Measurements from ENCODE around the gene CNOT6. TPM values are rescaled to one million over a fixed set of nuclear protein-coding genes. Genes with fewer than 3 reads are reported as not detected.
A peak's percentile ranks its signal among the peaks of the same experiment; 100 is the strongest.

CNOT6 gene
- total RNA-seq, 6 donors from 2014 or later, result 9.7 to 27.8 (median 18.2) TPM

DNA sequence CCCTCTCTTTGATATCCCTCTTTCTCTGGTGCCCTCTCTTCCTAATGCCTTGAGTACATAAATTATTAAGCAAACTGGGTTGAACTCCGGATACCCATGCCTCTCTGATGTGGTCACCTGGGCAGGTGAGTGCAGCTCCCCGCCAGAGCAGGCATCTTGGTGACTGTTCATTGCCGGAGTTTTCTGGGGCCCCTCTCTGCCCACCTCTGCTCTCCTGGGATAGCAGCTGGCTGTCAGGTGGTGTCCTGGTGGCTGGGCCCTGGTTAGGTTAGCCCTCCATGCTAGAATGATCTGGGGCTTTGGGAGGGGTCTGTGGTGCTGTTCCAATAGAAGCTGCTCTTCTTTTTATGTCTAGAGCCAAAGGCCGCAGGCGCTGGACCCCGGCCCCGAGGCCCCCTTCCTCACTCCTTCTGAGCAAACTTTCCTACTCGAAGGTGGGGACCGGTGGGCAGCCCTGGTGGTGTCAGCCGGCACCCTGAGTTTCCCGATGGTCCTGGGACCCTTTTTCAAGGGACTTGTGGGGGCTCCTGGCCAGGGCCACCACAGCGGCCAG is 102.0 kb downstream of the CNOT6 start:
- H3K27me3 ChIP-seq, result peaks cover 0 to 4% (median 3%) of the 10 kb centered on the region in 4 donors
- DNase-seq (peak in 1 of 2 donors; percentile 21), ATAC-seq (ENCODE audit: low FRiP score in 2 of 2) (no peak)
- no peaks in the 10 kb centered on the region for H3K9me3 ChIP-seq
- no peak overlapping the region for H3K4me3 ChIP-seq
- peaks cover 4 to 36% (median 22%) of the 10 kb centered on the region in 4 donors for H3K4me1 ChIP-seq
- WGBS, 2 donors, result 84 to 85% methylated on average over 8 to 12 of the region's 12 CpGs
- H3K27ac ChIP-seq, result peak overlapping the region in 2 of 4 donors; percentile 37 to 73
- no peaks in the 10 kb centered on the region for H3K36me3 ChIP-seq
- TF ChIP-seq EP300 (IDR thresholded peaks at IDR 0.05), result no peak
- TF ChIP-seq, protein P1, sequence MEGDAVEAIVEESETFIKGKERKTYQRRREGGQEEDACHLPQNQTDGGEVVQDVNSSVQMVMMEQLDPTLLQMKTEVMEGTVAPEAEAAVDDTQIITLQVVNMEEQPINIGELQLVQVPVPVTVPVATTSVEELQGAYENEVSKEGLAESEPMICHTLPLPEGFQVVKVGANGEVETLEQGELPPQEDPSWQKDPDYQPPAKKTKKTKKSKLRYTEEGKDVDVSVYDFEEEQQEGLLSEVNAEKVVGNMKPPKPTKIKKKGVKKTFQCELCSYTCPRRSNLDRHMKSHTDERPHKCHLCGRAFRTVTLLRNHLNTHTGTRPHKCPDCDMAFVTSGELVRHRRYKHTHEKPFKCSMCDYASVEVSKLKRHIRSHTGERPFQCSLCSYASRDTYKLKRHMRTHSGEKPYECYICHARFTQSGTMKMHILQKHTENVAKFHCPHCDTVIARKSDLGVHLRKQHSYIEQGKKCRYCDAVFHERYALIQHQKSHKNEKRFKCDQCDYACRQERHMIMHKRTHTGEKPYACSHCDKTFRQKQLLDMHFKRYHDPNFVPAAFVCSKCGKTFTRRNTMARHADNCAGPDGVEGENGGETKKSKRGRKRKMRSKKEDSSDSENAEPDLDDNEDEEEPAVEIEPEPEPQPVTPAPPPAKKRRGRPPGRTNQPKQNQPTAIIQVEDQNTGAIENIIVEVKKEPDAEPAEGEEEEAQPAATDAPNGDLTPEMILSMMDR (IDR thresholded peaks at IDR 0.05), result no peak
- no peak for TF ChIP-seq POLR2AphosphoS5 (IDR thresholded peaks at IDR 0.05)
- TF ChIP-seq POLR2A (IDR thresholded peaks at IDR 0.05), result no peak

DNA sequence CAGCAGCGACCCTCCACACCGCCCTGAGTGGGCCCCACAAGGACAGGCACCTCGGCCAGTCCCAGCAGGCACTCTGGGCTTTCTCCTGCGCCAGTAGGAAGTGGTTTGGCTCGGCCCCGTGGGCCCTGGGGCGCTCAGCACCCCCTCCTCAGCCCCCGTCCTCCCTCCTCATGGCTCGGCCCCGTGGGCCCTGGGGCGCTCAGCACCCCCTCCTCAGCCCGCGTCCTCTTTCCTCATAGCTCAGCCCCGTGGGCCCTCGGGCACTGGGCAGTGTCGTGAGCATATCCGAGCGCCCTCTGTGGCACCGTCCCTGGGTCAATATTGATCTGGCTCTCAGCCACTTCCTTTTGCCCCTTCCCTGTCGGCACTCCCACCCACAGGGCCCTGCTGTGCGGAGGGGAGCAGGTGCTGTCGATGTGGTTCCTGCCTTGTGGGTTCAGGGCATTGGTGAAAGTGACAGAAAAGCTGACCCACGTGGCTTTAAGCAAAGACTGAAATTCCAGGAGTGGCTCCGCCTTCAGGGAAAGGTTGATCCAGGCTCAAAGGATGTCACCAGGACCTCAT is 102.6 kb downstream of the CNOT6 start:
- peak overlapping the region in 2 of 4 donors; percentile 37 to 73 for H3K27ac ChIP-seq
- WGBS, 2 donors, result 49 to 74% methylated on average over 21 to 24 of the region's 24 CpGs
- DNase-seq, result peak; percentile 32 to 77

DNA sequence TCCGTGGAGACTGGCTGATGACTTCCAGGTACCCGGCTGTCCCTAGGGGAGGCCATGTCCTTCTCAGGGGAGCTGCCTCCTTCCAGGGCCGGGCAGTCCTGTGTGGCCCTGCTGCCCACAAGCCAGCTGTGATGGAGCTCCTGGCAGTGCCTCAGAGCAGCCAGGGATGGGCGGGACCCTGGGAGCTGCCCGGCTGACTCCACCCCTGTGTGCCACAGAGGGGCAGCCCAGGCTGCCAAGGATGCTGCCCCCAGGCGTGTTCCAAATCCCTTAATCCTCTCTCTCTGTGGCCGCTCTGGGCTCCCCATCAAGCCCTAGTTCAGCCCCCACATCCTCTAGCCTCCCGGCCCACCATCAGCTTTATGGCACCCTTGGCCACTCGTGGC is 104.1 kb downstream of the CNOT6 start:
- no peak overlapping the region for H3K27ac ChIP-seq
- TF ChIP-seq EP300 (IDR thresholded peaks at IDR 0.05) (no peak), POLR2A (IDR thresholded peaks at IDR 0.05) (no peak), POLR2AphosphoS5 (IDR thresholded peaks at IDR 0.05) (no peak)
- TF ChIP-seq, protein P1 (IDR thresholded peaks at IDR 0.05), result no peak
- peak; percentile 15 to 70 for DNase-seq
- H3K4me1 ChIP-seq, result peaks cover 0 to 30% (median 15%) of the 10 kb centered on the region in 4 donors
- 75 to 90% methylated on average over 2 to 6 of the region's 9 CpGs for WGBS, 2 donors
- no peak overlapping the region for H3K4me3 ChIP-seq
- H3K27me3 ChIP-seq, result no peaks in the 10 kb centered on the region
- H3K9me3 ChIP-seq, result no peaks in the 10 kb centered on the region
- no peaks in the 10 kb centered on the region for H3K36me3 ChIP-seq
- ATAC-seq (ENCODE audit: low FRiP score in 2 of 2), result no peak

More for the DNA sequence above, 102.6 kb downstream of the CNOT6 start:
- no peaks in the 10 kb centered on the region for H3K9me3 ChIP-seq
- H3K27me3 ChIP-seq, result no peaks in the 10 kb centered on the region
- no peak overlapping the region for H3K4me3 ChIP-seq
- ATAC-seq (ENCODE audit: low FRiP score in 2 of 2), result peak in 1 of 2 donors; percentile 3
- TF ChIP-seq, protein P1 (IDR thresholded peaks at IDR 0.05), result no peak
- TF ChIP-seq POLR2AphosphoS5 (IDR thresholded peaks at IDR 0.05) (no peak), POLR2A (IDR thresholded peaks at IDR 0.05) (no peak), EP300 (IDR thresholded peaks at IDR 0.05) (no peak)
- peaks cover 0 to 31% (median 16%) of the 10 kb centered on the region in 4 donors for H3K4me1 ChIP-seq
- H3K36me3 ChIP-seq, result no peaks in the 10 kb centered on the region

DNA sequence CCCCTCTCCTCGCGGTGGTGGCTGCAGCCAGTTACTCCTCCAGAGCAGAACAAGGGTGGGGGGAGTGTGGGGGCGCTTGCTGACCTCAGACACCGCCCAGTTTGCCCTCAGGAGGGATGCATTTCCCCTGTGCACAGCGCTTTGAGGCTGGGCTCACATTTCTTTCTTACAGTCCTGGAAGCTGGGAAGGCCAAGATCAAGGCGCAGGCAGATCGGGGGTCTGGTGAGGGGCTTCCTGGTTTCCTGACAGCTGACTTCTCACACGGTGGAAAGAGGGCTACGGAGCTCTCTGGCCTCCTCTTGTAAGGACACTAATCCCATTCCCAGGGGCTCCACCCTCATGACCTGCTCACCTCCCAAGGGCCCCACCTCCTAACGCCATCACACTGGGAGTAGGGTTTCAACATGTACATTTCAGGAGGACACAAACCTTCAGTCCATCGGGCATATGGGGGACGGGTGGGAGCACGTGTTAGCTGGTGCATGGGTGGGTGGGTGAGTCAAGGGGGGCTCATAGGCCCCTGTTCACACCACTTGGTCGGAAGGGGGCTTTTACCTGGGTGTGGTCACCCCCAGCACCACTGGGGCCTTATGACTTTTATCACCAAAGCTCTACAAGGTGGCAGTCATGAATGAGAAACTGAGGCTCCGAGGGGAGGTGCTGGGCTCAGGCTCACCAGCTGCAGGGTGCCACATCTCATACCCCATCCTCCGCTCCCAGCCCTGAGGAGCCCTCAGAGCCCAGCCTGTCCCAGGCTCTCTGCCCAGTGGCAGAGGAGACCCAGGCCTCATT is 104.8 kb downstream of the CNOT6 start:
- H3K4me1 ChIP-seq, result peaks cover 0 to 26% (median 14%) of the 10 kb centered on the region in 4 donors
- no peaks in the 10 kb centered on the region for H3K36me3 ChIP-seq
- DNase-seq (peak in 1 of 2 donors; percentile 15), ATAC-seq (ENCODE audit: low FRiP score in 2 of 2) (no peak)
- no peak for TF ChIP-seq EP300 (IDR thresholded peaks at IDR 0.05)
- no peak for TF ChIP-seq POLR2AphosphoS5 (IDR thresholded peaks at IDR 0.05)
- TF ChIP-seq, protein P1 (IDR thresholded peaks at IDR 0.05), result no peak
- no peak for TF ChIP-seq POLR2A (IDR thresholded peaks at IDR 0.05)
- no peak overlapping the region for H3K4me3 ChIP-seq
- H3K27ac ChIP-seq, result no peak overlapping the region
- no peaks in the 10 kb centered on the region for H3K27me3 ChIP-seq
- H3K9me3 ChIP-seq, result no peaks in the 10 kb centered on the region
- WGBS, 2 donors, result 92 to 100% methylated on average over 1 to 16 of the region's 16 CpGs

Measured in upper lobe of left lung (tissue), 6 donors.